NCI-H1092 (cell line): ENCODE data around the gene CYP2R1.
"Not testable (repeated sequence)": the region's sequence is repeated elsewhere in the genome, so short reads cannot be mapped to it uniquely, and the experiment has no call there.

ENCODE experiments used
- DNase-seq: peaks from one replicate; lab custom pipeline; 2025; lab: John Stamatoyannopoulos, UW

CYP2R1 gene

GRCh38 chr11:14891143-14892035 is 642 bp downstream of the CYP2R1 start:
- peak; percentile 87 for DNase-seq

GRCh38 chr11:14886513-14886912 is 5.5 kb downstream of the CYP2R1 start:
- no peak for DNase-seq

- no peak for DNase-seq
Observed at GRCh38 chr11:14884667-14885273, 7.3 kb downstream of the CYP2R1 start.

- not testable (repeated sequence) for DNase-seq
Observed at GRCh38 chr11:14883683-14884082, 8.3 kb downstream of the CYP2R1 start.

- no peak for DNase-seq
Observed at GRCh38 chr11:14882196-14882595, 9.8 kb downstream of the CYP2R1 start.

GRCh38 chr11:14881576-14882193 is 10.3 kb downstream of the CYP2R1 start:
- DNase-seq = no peak

- DNase-seq = no peak
Observed at GRCh38 chr11:14875163-14875562, 16.9 kb downstream of the CYP2R1 start.

GRCh38 chr11:14873632-14874031 is 18.4 kb downstream of the CYP2R1 start:
- no peak for DNase-seq

- DNase-seq = no peak
Observed at GRCh38 chr11:14872032-14872431, 20.0 kb downstream of the CYP2R1 start.

- not testable (repeated sequence) for DNase-seq
Observed at GRCh38 chr11:14863775-14864174, 28.3 kb downstream of the CYP2R1 start.

- no peak for DNase-seq
Observed at GRCh38 chr11:14861680-14862079, 30.4 kb downstream of the CYP2R1 start.

GRCh38 chr11:14860511-14860910 is 31.5 kb downstream of the CYP2R1 start:
- no peak for DNase-seq

- DNase-seq = no peak
Observed at GRCh38 chr11:14858404-14858803, 33.6 kb downstream of the CYP2R1 start.

- DNase-seq = no peak
Observed at GRCh38 chr11:14857621-14858020, 34.4 kb downstream of the CYP2R1 start.

GRCh38 chr11:14855890-14856289 is 36.1 kb downstream of the CYP2R1 start:
- no peak for DNase-seq

GRCh38 chr11:14854057-14854456 is 38.0 kb downstream of the CYP2R1 start:
- DNase-seq = no peak

- DNase-seq = no peak
Observed at GRCh38 chr11:14852571-14853177, 39.4 kb downstream of the CYP2R1 start.

GRCh38 chr11:14842002-14842401 is 50.0 kb downstream of the CYP2R1 start:
- no peak for DNase-seq

GRCh38 chr11:14835496-14836492 is 56.2 kb downstream of the CYP2R1 start:
- no peak for DNase-seq
